ENCODE data around the gene SCPEP1. TPM values are rescaled to one million over a fixed set of nuclear protein-coding genes. Genes with fewer than 3 reads are reported as not detected.

Gene SCPEP1
- total RNA-seq, 6 experiments from 2014 or later: 37.4 to 42.5 (median 39.7) TPM

GRCh38 chr17:57034807-57035754 lies 57.1 kb downstream of the SCPEP1 start:
- no peak for DNase-seq
- H3K27me3 Mint-ChIP-seq (ENCODE audit: insufficient read depth): peaks cover 15% of the 10 kb centered on the region
- H3K27ac Mint-ChIP-seq: no peak overlapping the region
- H3K9me3 Mint-ChIP-seq: no peaks in the 10 kb centered on the region
- no peaks in the 10 kb centered on the region for H3K36me3 Mint-ChIP-seq (ENCODE audit: low read depth)
- no peak overlapping the region for H3K4me3 Mint-ChIP-seq
- no peaks in the 10 kb centered on the region for H3K4me1 Mint-ChIP-seq (ENCODE audit: low read depth)
- TF ChIP-seq CTCF (IDR thresholded peaks at IDR 0.05): no peak

GRCh38 chr17:57035971-57036481 lies 58.1 kb downstream of the SCPEP1 start:
- H3K4me3 Mint-ChIP-seq: no peak overlapping the region
- H3K27ac Mint-ChIP-seq: no peak overlapping the region
- H3K9me3 Mint-ChIP-seq: no peaks in the 10 kb centered on the region
- no peaks in the 10 kb centered on the region for H3K36me3 Mint-ChIP-seq (ENCODE audit: low read depth)
- DNase-seq: no peak
- peaks cover 14% of the 10 kb centered on the region for H3K27me3 Mint-ChIP-seq (ENCODE audit: insufficient read depth)
- TF ChIP-seq CTCF (IDR thresholded peaks at IDR 0.05): no peak
- no peaks in the 10 kb centered on the region for H3K4me1 Mint-ChIP-seq (ENCODE audit: low read depth)

- no peak for DNase-seq
- no peak overlapping the region for H3K27ac Mint-ChIP-seq
- peaks cover 19% of the 10 kb centered on the region for H3K27me3 Mint-ChIP-seq (ENCODE audit: insufficient read depth)
- no peak overlapping the region for H3K4me3 Mint-ChIP-seq
- TF ChIP-seq CTCF (IDR thresholded peaks at IDR 0.05): no peak
- H3K4me1 Mint-ChIP-seq (ENCODE audit: low read depth): no peaks in the 10 kb centered on the region
- H3K9me3 Mint-ChIP-seq: no peaks in the 10 kb centered on the region
- no peaks in the 10 kb centered on the region for H3K36me3 Mint-ChIP-seq (ENCODE audit: low read depth)
These were observed 59.5 kb downstream of the SCPEP1 start for GRCh38 chr17:57037411-57037810.

- H3K36me3 Mint-ChIP-seq (ENCODE audit: low read depth): no peaks in the 10 kb centered on the region
- H3K27ac Mint-ChIP-seq: no peak overlapping the region
- no peak for TF ChIP-seq CTCF (IDR thresholded peaks at IDR 0.05)
- no peaks in the 10 kb centered on the region for H3K4me1 Mint-ChIP-seq (ENCODE audit: low read depth)
- H3K4me3 Mint-ChIP-seq: no peak overlapping the region
- peaks cover 27% of the 10 kb centered on the region for H3K27me3 Mint-ChIP-seq (ENCODE audit: insufficient read depth)
- no peaks in the 10 kb centered on the region for H3K9me3 Mint-ChIP-seq
- no peak for DNase-seq
These were observed 60.6 kb downstream of the SCPEP1 start for GRCh38 chr17:57038486-57038885.

GRCh38 chr17:57040571-57040970 lies 62.6 kb downstream of the SCPEP1 start:
- no peaks in the 10 kb centered on the region for H3K36me3 Mint-ChIP-seq (ENCODE audit: low read depth)
- H3K27me3 Mint-ChIP-seq (ENCODE audit: insufficient read depth): peaks cover 38% of the 10 kb centered on the region
- no peak for TF ChIP-seq CTCF (IDR thresholded peaks at IDR 0.05)
- no peaks in the 10 kb centered on the region for H3K9me3 Mint-ChIP-seq
- DNase-seq: no peak
- no peaks in the 10 kb centered on the region for H3K4me1 Mint-ChIP-seq (ENCODE audit: low read depth)
- no peak overlapping the region for H3K27ac Mint-ChIP-seq
- H3K4me3 Mint-ChIP-seq: no peak overlapping the region

Data from HFFc6 (cell line).